Right lung (tissue), 5 donors: ENCODE measurements around the gene C1orf159. TPM values are rescaled to one million over a fixed set of nuclear protein-coding genes. Genes with fewer than 3 reads are reported as not detected.

Source experiments
- DNase-seq, 2 donors: peaks; one replicate each; pipeline ENCODE4 v3.0.0-alpha.2; 2013
- polyA plus RNA-seq, 5 donors: library from polyadenylated mRNA; unstranded; fragments of 120-200 nt; gene quantifications; one replicate each; pipeline versions ENCODE4 v1.2.1 to v1.2.3, GENCODE V29; 2013; ENCODE audit warnings: inconsistent platforms in 1 of 5, low replicate concordance in 1 of 5; ENCODE audit not compliant: insufficient read length in 5 of 5, insufficient read depth in 1 of 5

Gene C1orf159
- polyA plus RNA-seq, 5 donors = 6.8 to 17.5 (median 10.0) TPM

DNA sequence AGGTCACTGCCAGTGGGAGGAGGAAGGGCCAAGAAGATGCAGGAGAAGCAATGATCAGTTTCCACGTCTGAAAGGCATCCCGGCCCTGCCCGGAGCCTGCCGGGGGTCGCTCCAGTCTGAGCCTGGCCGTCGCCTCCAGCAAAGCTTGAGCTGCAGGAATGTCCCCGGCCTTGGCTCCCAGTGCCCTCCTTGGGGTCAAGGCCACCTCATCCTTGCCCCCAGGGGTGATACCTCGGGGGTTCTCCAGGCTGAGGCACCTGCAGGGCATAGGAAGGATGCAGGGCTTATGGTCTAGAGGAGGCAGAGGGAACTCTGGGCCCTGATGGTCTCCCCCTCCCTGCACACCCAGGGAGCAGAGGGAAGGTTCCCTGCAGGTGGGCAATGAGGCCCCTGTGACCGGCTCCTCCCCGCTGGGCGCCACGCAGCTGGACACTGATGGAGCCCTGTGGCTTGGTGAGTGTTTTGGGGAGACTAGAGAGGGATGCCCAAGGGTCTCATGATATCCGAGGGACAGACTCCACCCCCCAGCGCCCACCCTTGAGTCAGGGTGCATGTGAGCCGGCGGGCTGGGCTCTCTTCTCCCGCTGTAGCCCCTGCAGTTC lies 61.7 kb downstream of the C1orf159 start:
- DNase-seq = no peak

DNA sequence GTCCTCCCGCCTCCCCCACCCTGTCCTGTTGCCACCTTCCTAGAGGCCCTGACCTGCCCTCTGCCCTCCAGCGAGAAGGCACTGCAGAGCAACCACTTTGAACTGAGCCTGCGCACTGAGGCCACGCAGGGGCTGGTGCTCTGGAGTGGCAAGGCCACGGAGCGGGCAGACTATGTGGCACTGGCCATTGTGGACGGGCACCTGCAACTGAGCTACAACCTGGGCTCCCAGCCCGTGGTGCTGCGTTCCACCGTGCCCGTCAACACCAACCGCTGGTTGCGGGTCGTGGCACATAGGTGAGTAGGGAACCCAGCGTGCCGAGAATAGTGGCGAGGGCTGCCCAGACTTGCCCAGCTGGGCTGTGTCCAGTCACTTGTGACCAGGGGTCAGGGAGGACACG lies 62.2 kb downstream of the C1orf159 start:
- DNase-seq = no peak

DNA sequence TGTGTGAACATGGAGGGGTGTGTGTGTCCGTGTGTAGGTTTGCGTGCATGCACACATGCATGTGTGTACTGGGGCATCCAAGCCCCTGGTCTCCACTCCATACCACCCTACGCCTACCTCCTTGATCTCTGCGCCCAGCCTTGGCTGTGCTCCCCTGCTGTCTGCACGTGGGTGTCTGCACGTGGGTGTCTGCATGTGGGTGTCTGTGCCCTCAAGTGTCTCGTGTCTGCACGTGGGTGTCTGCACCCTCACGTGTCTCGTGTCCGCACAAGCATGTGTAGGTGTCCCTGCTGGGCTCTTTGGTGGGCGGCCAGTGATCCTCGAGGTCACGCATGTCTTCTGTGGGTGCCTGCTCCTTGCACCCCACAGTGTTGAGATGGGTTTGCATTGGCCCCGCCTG lies 62.9 kb downstream of the C1orf159 start:
- no peak for DNase-seq

DNA sequence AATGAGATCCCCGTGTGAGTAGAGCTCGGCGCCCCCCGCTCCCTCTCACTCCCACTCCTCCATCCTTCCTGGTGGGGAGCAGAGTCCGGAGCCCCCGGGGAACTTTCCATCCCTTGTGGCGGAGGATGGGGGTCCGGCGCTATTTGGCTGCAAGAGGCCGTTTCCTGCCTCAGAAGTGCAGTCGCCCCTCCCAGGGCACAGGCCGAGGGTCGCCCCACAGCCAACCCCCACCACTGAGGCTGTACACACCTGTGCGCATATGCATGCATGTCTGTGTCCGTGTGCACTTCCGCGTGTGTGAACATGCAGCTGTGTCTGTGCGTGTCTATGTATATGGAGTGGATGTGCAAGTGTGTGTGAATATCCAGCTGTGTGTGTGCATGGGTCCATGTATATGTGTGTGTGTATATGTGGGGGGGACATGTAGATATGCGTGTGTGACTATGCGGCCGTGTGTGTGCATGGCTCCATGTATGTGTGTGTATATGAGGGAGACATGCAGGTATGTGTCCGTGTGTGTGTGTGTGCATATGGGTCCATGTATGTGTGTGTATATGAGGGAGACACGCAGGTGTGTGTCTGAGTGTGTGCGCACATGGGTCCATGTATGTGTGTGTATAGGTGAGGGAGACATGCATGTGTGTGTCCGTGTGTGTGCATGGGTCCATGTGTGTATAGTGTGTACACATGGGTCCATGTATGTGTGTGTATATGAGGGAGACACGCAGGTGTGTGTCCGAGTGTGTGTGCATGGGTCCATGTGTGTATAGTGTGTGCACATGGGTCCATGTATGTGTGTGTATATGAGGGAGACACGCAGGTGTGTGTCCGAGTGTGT lies 63.7 kb downstream of the C1orf159 start:
- no peak for DNase-seq

DNA sequence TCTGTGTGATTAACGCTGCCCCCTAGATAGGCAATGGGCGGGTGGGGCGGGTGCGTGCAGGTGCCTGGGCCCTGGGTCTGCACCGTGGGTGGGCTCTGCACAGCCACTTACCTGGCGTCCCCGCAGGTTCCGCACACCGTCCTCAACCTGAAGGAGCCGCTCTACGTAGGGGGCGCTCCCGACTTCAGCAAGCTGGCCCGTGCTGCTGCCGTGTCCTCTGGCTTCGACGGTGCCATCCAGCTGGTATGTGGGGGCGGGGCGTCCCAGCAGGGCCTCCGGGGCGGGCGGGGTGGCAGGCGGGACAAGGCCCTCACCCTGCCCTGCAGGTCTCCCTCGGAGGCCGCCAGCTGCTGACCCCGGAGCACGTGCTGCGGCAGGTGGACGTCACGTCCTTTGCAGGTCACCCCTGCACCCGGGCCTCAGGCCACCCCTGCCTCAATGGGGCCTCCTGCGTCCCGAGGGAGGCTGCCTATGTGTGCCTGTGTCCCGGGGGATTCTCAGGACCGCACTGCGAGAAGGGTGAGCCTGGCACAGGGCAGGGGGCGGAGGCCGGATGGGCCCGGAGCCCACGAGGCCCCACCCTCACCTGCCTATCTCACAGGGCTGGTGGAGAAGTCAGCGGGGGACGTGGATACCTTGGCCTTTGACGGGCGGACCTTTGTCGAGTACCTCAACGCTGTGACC lies 64.6 kb downstream of the C1orf159 start:
- no peak for DNase-seq

DNA sequence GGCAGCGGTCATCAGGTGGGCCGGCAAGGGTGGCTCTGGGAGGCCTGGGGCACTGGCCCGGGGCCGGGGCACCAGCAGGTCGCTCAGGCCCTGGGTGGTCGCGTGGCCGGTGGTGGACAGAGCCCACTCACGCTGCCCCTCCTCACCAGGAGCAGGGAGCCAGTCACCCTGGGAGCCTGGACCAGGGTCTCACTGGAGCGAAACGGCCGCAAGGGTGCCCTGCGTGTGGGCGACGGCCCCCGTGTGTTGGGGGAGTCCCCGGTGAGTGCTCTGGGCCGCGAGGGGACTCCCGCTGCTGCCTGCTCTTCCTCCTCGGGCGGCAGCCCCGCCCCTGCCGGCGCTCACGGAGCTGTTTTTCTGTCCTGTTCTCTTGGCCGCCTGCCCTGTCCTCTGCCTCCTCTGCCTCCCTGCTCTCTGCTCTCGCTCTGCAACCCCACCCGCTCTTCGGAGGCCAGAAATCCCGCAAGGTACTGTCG lies 65.3 kb downstream of the C1orf159 start:
- DNase-seq = no peak

DNA sequence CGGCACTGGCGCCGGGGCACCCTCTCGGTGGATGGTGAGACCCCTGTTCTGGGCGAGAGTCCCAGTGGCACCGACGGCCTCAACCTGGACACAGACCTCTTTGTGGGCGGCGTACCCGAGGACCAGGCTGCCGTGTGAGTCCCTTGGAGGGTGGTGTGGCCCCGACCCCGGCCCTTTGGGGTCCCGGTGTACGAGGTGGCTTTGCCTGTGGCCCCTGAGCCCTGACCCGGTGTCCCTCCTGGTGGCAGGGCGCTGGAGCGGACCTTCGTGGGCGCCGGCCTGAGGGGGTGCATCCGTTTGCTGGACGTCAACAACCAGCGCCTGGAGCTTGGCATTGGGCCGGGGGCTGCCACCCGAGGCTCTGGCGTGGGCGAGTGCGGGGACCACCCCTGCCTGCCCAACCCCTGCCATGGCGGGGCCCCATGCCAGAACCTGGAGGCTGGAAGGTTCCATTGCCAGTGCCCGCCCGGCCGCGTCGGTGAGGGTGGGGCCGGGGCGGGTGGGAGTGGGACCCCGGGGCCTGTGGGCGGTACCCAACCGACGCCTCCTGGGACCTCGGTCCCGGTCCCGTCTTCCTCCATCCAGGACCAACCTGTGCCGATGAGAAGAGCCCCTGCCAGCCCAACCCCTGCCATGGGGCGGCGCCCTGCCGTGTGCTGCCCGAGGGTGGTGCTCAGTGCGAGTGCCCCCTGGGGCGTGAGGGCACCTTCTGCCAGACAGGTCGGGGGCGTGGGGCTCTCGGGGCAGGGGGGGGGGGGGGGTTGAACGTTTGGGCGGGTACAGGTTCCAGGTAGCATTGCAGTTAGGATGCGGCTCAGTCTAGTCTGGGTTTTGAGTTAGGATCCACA lies 66.3 kb downstream of the C1orf159 start:
- no peak for DNase-seq

DNA sequence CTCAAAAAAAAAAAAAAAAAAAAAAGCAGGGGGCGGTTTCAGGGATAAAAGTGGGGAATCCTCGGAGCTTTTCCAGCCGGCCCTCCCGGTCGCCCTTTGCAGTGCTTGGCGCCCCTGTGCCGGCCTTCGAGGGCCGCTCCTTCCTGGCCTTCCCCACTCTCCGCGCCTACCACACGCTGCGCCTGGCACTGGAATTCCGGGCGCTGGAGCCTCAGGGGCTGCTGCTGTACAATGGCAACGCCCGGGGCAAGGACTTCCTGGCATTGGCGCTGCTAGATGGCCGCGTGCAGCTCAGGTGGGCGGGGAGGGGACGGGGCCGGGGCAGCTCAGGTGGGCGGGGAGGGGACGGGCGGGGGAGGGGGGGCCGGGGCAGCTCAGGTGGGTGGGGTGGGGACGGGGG lies 67.1 kb downstream of the C1orf159 start:
- no peak for DNase-seq

DNA sequence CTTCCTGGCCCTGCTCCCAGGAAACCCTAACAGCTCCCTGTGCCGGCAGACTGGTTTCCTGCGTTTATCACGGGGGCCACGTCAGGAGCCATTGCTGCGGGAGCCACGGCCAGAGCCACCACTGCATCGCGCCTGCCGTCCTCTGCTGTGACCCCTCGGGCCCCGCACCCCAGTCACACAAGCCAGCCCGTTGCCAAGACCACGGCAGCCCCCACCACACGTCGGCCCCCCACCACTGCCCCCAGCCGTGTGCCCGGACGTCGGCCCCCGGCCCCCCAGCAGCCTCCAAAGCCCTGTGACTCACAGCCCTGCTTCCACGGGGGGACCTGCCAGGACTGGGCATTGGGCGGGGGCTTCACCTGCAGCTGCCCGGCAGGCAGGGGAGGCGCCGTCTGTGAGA lies 67.9 kb downstream of the C1orf159 start:
- DNase-seq = no peak

DNA sequence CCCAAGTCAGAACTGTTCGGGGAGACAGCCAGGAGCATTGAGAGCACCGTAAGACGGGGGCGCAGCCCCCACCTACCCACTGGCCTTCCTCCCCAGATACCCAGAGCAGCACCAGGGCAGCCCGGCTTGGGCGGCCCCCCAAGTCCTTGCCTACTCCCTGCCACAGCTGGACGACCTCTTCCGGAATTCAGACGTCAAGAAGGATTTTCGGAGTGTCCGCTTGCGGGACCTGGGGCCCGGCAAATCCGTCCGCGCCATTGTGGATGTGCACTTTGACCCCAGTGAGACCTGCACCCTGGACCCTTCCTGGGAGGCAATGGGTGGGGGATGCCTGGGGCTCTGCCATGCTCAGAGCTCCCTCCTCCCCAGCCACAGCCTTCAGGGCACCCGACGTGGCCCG lies 68.5 kb downstream of the C1orf159 start:
- DNase-seq = no peak

DNA sequence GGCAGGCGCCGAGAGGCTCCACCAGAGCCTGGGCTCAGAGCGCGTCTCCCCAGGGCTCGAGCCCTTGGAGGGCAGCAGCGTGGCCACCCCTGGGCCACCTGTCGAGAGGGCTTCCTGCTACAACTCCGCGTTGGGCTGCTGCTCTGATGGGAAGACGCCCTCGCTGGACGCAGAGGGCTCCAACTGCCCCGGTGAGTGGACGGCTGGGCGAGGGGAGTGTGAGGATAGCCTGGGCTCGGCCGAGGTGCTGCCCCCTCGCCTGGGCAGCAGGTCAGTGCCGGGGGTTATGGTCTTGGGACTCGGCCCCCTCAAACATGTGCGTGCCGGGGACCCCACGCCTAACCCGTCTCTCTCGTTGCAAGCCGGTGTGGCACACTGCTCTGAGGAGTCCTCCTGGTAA lies 69.1 kb downstream of the C1orf159 start:
- DNase-seq = no peak

DNA sequence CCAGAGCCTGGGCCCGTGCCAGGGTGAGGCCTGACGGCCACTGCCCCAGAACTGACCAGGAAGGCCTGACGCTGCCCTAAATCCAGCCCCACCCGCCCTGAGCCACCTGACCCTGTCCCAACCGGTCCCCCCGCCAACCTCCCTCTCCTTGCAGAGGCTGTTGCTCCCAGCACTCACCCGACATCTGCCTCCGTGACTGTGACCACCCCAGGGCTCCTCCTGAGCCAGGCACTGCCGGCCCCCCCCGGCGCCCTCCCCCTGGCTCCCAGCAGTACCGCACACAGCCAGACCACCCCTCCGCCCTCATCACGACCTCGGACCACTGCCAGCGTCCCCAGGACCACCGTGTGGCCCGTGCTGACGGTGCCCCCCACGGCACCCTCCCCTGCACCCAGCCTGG lies 69.6 kb downstream of the C1orf159 start:
- no peak for DNase-seq

DNA sequence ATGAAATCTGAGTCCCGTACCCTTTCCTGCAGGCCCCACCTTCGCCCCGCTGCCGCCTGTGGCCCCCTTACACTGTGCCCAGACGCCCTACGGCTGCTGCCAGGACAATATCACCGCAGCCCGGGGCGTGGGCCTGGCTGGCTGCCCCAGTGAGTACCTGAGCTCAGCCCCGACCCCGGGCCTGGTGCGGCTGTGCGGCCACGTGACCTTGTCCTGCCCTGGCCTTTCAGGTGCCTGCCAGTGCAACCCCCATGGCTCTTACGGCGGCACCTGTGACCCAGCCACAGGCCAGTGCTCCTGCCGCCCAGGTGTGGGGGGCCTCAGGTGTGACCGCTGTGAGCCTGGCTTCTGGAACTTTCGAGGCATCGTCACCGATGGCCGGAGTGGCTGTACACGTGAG lies 70.8 kb downstream of the C1orf159 start:
- DNase-seq = no peak

DNA sequence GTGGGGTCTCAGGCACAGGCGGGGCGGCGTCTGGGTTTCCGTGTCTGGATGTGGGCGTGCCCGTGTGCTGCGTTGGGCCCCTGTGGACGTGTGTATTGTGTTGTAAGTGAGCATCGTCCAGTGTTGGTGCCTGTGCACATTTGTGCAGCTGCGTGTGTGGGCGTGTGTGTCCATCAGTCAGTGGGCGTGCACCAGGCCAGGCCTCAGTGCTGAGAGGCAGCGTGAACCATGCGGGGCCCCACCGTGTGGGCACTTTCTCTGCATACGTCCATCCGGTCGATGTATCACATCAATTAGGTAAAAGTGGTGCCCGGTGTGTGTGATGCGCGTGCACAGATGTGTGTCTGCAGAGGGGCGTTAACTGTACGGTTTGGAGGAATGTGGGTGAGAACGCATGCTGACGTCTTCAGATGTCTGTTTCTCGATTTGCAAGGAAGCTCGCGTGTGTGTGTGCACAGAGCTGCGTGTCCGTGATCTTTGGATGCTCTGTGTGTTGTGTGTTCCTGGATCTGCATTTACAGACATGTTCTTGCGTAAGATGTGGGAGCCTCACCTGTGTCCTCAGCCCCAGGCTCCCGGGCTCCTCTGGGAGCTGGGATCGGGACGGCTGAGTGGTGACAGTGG lies 71.3 kb downstream of the C1orf159 start:
- DNase-seq = no peak

DNA sequence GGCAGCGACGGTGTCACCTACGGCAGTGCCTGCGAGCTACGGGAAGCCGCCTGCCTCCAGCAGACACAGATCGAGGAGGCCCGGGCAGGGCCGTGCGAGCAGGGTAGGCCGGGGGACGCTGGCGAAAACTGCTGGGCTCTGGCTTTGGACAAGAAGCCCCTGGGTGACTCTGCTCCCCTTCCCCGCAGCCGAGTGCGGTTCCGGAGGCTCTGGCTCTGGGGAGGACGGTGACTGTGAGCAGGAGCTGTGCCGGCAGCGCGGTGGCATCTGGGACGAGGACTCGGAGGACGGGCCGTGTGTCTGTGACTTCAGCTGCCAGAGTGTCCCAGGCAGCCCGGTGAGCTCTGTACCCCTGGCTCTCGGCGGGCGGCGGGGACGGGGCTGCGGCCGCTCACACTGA lies 72.0 kb downstream of the C1orf159 start:
- no peak for DNase-seq

DNA sequence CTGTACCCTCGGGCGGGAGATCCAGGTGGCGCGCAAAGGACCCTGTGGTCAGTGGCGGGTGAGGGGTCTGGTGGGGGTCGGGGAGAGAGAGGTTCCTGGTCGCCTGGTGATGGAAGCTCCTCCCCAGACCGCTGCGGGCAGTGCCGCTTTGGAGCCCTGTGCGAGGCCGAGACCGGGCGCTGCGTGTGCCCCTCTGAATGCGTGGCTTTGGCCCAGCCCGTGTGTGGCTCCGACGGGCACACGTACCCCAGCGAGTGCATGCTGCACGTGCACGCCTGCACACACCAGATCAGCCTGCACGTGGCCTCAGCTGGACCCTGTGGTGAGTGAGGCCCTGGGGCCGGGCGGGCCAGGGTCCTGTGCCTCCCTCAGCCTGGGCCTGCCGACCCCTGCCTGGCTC lies 72.5 kb downstream of the C1orf159 start:
- no peak for DNase-seq

DNA sequence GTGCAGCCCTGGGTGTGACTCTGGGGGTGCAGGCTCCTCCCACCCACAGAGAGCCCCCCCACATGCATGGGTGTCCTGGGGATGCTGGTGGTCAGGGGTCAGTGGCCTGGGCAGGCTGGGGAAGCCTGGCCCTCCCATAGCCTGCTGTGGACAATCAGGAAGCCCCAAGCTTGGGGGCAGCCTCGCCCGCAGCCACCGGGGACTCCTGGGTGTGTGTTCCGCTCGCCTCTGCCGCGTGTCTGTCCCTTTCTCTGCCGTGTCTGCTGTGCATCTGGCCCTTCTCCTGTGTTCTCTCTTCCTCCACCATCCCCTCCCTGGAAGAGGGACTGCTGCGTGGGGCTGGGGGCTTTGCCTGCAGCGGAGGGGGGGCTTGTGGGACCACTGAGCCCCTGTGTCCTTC lies 73.1 kb downstream of the C1orf159 start:
- no peak for DNase-seq

DNA sequence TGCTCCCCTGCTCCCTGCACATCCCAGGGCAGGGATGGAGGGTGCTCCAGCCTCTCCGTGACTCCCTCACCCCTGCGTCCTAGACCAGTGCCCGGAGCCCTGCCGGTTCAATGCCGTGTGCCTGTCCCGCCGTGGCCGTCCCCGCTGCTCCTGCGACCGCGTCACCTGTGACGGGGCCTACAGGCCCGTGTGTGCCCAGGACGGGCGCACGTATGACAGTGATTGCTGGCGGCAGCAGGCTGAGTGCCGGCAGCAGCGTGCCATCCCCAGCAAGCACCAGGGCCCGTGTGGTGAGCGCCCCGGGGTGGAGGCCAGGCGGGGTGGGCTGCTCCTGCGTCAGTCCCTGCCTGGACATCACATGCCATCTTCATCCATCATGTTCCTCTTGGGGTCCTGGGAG lies 74.0 kb downstream of the C1orf159 start:
- DNase-seq = no peak

DNA sequence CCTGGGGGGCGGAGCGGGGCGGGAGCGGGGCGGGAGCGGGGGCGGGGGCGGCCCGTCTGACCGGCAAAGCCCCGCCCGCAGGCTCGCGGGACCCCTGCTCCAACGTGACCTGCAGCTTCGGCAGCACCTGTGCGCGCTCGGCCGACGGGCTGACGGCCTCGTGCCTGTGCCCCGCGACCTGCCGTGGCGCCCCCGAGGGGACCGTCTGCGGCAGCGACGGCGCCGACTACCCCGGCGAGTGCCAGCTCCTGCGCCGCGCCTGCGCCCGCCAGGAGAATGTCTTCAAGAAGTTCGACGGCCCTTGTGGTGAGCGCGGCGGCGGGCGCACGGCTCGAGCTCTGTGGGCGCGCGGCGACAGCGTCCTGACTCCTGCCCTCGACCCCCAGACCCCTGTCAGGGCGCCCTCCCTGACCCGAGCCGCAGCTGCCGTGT lies 74.8 kb downstream of the C1orf159 start:
- DNase-seq = no peak

DNA sequence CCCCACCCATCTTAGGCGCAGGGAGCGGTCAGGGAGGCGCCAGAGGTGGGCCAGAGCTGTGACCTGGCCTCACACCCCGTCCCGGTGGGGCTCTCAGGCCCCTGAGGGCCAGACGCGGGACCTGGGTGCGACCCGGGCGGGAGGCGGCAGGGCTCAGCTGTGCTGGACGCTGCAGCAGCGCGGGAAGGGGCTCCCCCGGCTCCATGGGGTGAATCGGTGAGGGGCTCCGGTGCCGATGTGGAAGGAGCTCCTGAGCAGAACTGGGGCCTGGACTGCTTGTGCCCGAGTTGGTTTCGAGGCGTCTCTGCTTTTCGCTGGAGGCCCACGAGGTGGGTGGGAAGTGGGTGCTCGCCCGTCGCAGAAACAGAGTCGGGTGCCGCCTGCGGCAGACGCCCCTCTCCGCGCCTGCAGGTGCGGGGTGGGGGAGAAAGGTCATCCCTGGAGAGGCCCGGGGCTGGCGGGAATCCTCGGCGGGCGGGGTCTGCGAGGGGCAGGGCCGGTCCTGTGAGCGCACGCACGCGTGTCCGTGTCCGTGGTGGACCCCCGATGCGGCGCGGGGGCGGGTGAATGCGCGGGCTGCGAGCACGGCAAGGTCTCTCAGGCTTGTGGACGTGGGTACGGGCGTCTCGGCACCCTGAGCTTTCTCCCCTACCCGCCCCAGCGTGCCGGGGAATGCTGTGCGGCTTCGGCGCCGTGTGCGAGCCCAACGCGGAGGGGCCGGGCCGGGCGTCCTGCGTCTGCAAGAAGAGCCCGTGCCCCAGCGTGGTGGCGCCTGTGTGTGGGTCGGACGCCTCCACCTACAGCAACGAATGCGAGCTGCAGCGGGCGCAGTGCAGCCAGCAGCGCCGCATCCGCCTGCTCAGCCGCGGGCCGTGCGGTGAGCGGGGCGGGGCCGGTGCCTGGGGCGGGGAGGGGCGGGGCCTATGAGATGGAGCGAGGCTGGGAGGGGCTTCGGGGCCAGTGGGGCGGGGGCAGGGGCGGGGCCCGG lies 75.6 kb downstream of the C1orf159 start:
- peak; percentile 42 to 61 for DNase-seq
